ENCODE results near the gene PLEKHJ1. TPM values are rescaled to one million over a fixed set of nuclear protein-coding genes. Genes with fewer than 3 reads are reported as not detected.
A peak's percentile ranks its signal among the peaks of the same experiment; 100 is the strongest.

The PLEKHJ1 gene
- total RNA-seq, 1 experiment from 2014 or later: 189 TPM

DNA sequence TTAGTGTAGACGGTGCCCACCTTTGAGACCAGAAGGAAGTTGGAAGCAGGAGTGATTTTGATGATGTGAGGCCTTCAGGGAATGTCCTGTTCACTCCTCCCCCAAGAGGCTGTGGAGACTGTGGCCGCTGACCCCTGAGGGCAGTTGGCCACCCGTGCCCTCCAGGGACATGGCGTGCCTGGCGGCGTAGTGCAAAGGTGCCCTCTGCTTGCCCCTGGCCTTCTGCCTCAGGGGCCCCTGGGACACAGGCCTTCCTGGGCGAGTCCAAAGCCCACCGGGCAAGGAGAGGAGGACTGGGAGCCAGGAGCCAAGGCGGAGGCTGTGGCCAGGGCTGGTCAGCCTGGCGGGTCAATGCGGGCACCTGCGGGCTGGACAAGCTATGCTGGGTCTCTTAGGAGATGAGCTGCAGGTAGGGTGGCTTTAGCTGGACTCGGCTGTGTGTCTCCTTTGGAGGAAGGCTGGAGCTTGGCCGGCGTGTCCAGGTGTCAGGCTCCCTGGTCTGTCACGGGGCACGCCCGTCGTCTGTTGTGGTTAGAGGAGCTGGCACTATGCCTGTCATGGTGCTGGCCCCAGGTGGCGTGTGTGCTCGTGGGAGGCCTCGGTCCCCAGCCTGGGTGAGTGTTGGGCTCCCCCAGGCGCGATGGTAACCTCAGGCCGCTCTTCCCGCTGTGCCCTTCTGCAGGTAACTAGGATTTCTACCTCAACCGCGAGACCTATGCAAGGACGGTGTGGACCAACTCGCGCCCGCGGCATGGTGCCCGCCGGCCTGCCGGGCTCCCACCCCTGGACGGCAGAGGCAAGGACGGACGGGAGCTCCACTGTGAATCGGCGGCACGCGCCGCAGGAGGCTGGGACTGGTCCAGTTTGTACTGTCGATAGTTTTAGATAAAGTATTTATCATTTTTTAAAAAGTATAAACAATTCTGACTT, 6.8 kb downstream of the PLEKHJ1 start:
- Mint-ChIP-seq H3K9me3 (no peaks in the 10 kb centered on the region), H3K27me3 (ENCODE audit: low read depth) (no peaks in the 10 kb centered on the region), H3K4me1 (no peaks in the 10 kb centered on the region), H3K27ac (peak overlapping the region; percentile 90; the same call in 1 of the 2 replicates), H3K4me3 (no peak overlapping the region), H3K36me3 (peaks cover 23% of the 10 kb centered on the region)
- CTCF ChIA-PET: interaction anchor here (2.6 to 2.8 kb wide), 2 partner anchors 30 to 73 kb away, joined by 7 to 18 read pairs; no protein-coding TSS in a partner anchor
- DNase-seq (ENCODE audit: low spot score): no peak
- POLR2A ChIA-PET: interaction anchor here (0.6 to 1.1 kb wide), 2 partner anchors 83 to 93 kb away, joined by 3 read pairs; no protein-coding TSS in a partner anchor
- no peak for TF ChIP-seq ESRRA (CRISPR knock-in tag; IDR thresholded peaks at IDR 0.05; ENCODE audit: borderline replicate concordance)
- TF ChIP-seq, protein P1, sequence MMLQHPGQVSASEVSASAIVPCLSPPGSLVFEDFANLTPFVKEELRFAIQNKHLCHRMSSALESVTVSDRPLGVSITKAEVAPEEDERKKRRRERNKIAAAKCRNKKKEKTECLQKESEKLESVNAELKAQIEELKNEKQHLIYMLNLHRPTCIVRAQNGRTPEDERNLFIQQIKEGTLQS (CRISPR knock-in tag; conservative IDR thresholded peaks at IDR 0.05): no peak
- no peak for ATAC-seq

DNA sequence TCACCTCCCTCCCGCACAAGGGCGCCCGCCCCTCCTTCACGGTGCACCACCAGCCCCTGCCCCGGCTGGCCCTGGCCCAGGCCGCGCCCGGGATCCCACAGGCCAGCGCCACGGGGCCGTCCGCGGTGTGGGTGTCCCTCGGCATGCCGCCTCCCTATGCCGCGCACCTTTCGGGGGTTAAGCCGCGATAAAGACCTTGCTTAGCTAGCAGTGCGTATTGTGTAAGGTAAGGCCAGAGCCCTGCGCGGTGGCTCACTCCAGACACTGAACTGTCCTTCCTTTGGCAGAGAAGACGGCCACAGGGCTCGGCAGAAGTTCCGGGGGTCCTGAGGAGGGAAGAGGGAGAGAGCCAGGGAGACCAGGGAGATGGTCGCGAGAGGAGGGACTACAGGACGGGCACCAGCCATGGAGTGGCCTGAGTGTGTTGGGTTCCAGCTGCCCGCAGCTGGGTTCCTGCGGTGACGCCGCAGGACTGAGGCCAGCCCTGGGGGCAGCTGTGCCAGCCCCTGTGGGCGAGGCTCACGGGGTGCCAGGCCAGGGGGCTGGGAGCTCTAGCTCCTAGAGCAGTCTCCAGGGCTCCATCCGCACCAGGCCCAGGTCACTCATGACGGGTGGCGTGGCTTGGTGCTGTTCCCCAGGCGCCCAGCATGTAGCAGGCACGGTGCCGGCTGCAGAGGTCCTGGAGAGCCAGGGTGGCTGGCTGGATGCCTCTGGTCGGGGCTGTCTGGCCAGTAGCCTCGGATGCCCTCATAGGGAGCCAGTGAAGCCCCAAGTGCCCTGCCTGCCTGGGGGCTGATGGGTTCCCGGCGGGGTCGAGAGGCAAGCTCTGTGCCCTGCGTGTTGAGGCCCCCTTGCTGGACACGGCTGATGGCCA, 7.7 kb downstream of the PLEKHJ1 start:
- Mint-ChIP-seq H3K9me3 (no peaks in the 10 kb centered on the region), H3K27me3 (ENCODE audit: low read depth) (no peaks in the 10 kb centered on the region), H3K4me3 (no peak overlapping the region), H3K4me1 (no peaks in the 10 kb centered on the region), H3K36me3 (peaks cover 28% of the 10 kb centered on the region), H3K27ac (peak overlapping the region; percentile 90; the same call in 1 of the 2 replicates)
- CTCF ChIA-PET: interaction anchor here (2.6 to 2.8 kb wide), 2 partner anchors 29 to 72 kb away, joined by 7 to 18 read pairs; no protein-coding TSS in a partner anchor
- ATAC-seq: no peak
- TF ChIP-seq, protein P2, sequence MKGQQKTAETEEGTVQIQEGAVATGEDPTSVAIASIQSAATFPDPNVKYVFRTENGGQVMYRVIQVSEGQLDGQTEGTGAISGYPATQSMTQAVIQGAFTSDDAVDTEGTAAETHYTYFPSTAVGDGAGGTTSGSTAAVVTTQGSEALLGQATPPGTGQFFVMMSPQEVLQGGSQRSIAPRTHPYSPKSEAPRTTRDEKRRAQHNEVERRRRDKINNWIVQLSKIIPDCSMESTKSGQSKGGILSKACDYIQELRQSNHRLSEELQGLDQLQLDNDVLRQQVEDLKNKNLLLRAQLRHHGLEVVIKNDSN (CRISPR knock-in tag; IDR thresholded peaks at IDR 0.05): no peak
- TF ChIP-seq ELF4 (CRISPR knock-in tag; IDR thresholded peaks at IDR 0.05; ENCODE audit: low read depth): no peak
- TF ChIP-seq ZBTB21 (CRISPR knock-in tag; IDR thresholded peaks at IDR 0.05; ENCODE audit: borderline replicate concordance): no peak
- no peak for TF ChIP-seq SMAD3 (CRISPR knock-in tag; IDR thresholded peaks at IDR 0.05; ENCODE audit: borderline replicate concordance)
- no peak for TF ChIP-seq ZNF671 (CRISPR knock-in tag; IDR thresholded peaks at IDR 0.05)
- POLR2A ChIA-PET: no interaction called here
- DNase-seq (ENCODE audit: low spot score): no peak

DNA sequence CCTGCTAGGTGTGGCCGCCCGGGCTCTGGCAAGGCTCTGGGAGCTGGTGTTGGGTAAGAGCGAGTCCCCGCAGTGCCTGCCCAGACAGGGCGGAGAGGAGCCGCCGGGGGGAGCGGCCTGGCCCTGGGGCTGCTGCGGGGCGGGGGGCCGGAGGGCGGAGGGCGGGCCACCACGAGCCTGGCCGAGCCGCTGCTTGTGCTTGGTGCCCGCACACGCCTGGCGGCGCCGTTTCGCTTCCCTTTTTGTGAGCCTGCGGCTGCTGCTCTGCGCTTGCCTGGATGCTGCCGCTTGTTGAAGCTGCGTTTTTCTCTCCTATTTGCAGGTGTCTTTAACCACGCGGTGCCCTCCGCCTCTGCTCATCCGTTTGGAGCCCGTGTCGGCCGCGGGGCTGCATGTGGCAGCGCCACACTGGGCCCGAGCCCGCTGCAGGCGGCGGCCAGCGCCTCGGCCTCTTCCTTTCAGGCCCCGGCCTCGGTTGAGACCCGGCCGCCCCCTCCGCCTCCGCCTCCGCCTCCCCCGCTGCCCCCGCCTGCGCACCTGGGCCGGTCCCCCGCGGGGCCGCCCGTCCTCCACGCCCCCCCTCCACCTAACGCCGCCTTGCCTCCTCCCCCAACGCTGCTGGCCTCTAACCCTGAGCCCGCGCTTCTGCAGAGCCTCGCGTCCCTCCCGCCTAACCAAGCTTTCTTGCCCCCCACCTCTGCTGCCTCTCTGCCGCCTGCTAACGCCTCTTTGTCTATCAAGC, 8.5 kb downstream of the PLEKHJ1 start:
- H3K36me3 Mint-ChIP-seq: peaks cover 28% of the 10 kb centered on the region

More for the DNA sequence above, 8.5 kb downstream of the PLEKHJ1 start:
- no peak overlapping the region for H3K27ac Mint-ChIP-seq
- no peak overlapping the region for H3K4me3 Mint-ChIP-seq
- no peaks in the 10 kb centered on the region for H3K27me3 Mint-ChIP-seq (ENCODE audit: low read depth)
- ChIA-PET POLR2A (no interaction called here), CTCF (interaction anchor here (1.6 kb wide), 1 partner anchor 28 kb away, joined by 7 read pairs; no protein-coding TSS in a partner anchor)
- TF ChIP-seq, protein P3, sequence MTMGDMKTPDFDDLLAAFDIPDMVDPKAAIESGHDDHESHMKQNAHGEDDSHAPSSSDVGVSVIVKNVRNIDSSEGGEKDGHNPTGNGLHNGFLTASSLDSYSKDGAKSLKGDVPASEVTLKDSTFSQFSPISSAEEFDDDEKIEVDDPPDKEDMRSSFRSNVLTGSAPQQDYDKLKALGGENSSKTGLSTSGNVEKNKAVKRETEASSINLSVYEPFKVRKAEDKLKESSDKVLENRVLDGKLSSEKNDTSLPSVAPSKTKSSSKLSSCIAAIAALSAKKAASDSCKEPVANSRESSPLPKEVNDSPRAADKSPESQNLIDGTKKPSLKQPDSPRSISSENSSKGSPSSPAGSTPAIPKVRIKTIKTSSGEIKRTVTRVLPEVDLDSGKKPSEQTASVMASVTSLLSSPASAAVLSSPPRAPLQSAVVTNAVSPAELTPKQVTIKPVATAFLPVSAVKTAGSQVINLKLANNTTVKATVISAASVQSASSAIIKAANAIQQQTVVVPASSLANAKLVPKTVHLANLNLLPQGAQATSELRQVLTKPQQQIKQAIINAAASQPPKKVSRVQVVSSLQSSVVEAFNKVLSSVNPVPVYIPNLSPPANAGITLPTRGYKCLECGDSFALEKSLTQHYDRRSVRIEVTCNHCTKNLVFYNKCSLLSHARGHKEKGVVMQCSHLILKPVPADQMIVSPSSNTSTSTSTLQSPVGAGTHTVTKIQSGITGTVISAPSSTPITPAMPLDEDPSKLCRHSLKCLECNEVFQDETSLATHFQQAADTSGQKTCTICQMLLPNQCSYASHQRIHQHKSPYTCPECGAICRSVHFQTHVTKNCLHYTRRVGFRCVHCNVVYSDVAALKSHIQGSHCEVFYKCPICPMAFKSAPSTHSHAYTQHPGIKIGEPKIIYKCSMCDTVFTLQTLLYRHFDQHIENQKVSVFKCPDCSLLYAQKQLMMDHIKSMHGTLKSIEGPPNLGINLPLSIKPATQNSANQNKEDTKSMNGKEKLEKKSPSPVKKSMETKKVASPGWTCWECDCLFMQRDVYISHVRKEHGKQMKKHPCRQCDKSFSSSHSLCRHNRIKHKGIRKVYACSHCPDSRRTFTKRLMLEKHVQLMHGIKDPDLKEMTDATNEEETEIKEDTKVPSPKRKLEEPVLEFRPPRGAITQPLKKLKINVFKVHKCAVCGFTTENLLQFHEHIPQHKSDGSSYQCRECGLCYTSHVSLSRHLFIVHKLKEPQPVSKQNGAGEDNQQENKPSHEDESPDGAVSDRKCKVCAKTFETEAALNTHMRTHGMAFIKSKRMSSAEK (CRISPR knock-in tag; IDR thresholded peaks at IDR 0.05; ENCODE audit: borderline replicate concordance): no peak
- TF ChIP-seq, protein P4, sequence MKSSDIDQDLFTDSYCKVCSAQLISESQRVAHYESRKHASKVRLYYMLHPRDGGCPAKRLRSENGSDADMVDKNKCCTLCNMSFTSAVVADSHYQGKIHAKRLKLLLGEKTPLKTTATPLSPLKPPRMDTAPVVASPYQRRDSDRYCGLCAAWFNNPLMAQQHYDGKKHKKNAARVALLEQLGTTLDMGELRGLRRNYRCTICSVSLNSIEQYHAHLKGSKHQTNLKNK (CRISPR knock-in tag; IDR thresholded peaks at IDR 0.05): no peak
- no peak for TF ChIP-seq NFATC4 (CRISPR knock-in tag; IDR thresholded peaks at IDR 0.05)
- TF ChIP-seq TEAD1 (CRISPR knock-in tag; IDR thresholded peaks at IDR 0.05): no peak
- no peak for TF ChIP-seq ZNF396 (CRISPR knock-in tag; IDR thresholded peaks at IDR 0.05; ENCODE audit: borderline replicate concordance)
- TF ChIP-seq EMX1 (CRISPR knock-in tag; IDR thresholded peaks at IDR 0.05): no peak
- TF ChIP-seq, protein P5, sequence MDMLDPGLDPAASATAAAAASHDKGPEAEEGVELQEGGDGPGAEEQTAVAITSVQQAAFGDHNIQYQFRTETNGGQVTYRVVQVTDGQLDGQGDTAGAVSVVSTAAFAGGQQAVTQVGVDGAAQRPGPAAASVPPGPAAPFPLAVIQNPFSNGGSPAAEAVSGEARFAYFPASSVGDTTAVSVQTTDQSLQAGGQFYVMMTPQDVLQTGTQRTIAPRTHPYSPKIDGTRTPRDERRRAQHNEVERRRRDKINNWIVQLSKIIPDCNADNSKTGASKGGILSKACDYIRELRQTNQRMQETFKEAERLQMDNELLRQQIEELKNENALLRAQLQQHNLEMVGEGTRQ (CRISPR knock-in tag; IDR thresholded peaks at IDR 0.05): no peak
- TF ChIP-seq OVOL2 (CRISPR knock-in tag; IDR thresholded peaks at IDR 0.05; ENCODE audit: borderline replicate concordance): no peak
- no peaks in the 10 kb centered on the region for H3K4me1 Mint-ChIP-seq
- no peaks in the 10 kb centered on the region for H3K9me3 Mint-ChIP-seq
- DNase-seq (ENCODE audit: low spot score): no peak
- no peak for ATAC-seq

Data from WTC11 (cell line).